ENCODE data around the gene RNASE3. TPM values are rescaled to one million over a fixed set of nuclear protein-coding genes. Genes with fewer than 3 reads are reported as not detected.

The RNASE3 gene
- total RNA-seq = not detected

GRCh38 chr14:20891126-20891825 is at the start of gene RNASE3:
Gene RNASE3, plus strand, starts transcription at chr14:20891385. Its CDS starts 302 bp downstream, at chr14:20891687.

Other genes starting within 250 kb of the RNASE3 start
- not detected for gene OR6S1, start 249.7 kb upstream of the RNASE3 start, total RNA-seq
- gene RNASE4, start 206.8 kb upstream of the RNASE3 start, total RNA-seq = 1.2 TPM
- 0.92 TPM for gene ANG, start 202.6 kb upstream of the RNASE3 start, total RNA-seq
- not detected for gene EDDM3A, start 145.5 kb upstream of the RNASE3 start, total RNA-seq
- not detected for gene EDDM3B, start 123.0 kb upstream of the RNASE3 start, total RNA-seq
- gene RNASE6, start 110.1 kb upstream of the RNASE3 start, total RNA-seq = 1.4 TPM
- 13.1 TPM for gene RNASE1, start 88.5 kb upstream of the RNASE3 start, total RNA-seq
- 0.92 TPM for gene RNASE2, start 64.1 kb downstream of the RNASE3 start, total RNA-seq
- gene METTL17, start 98.6 kb downstream of the RNASE3 start, total RNA-seq = 27.5 TPM
- gene SLC39A2, start 107.9 kb downstream of the RNASE3 start, total RNA-seq = not detected
- gene NDRG2, start 133.7 kb downstream of the RNASE3 start, total RNA-seq = 387 TPM
- not detected for gene TPPP2, start 138.8 kb downstream of the RNASE3 start, total RNA-seq
- not detected for gene RNASE13, start 143.4 kb downstream of the RNASE3 start, total RNA-seq
- not detected for gene RNASE7, start 151.0 kb downstream of the RNASE3 start, total RNA-seq
- gene RNASE8, start 166.4 kb downstream of the RNASE3 start, total RNA-seq = not detected
- 23.5 TPM for gene ARHGEF40, start 178.9 kb downstream of the RNASE3 start, total RNA-seq
- gene ZNF219, start 207.3 kb downstream of the RNASE3 start, total RNA-seq = 12.9 TPM
- gene TMEM253, start 209.7 kb downstream of the RNASE3 start, total RNA-seq = not detected

Data from diencephalon (tissue), 1 donor.